Fibroblast of skin of left biceps (primary cell): Measurements from ENCODE around the gene KRT80.
"Not testable (repeated sequence)": the region's sequence is repeated elsewhere in the genome, so short reads cannot be mapped to it uniquely, and the experiment has no call there.

Source experiments
- DNase-seq, 2 experiments: peaks; one replicate each; pipeline ENCODE4 v3.0.0-alpha.2; 2013; ENCODE audit warnings: low read depth in 2 of 2

Gene KRT80

GRCh38 chr12:52191841-52192791 is at the start of gene KRT80:
TSS of gene KRT80 (minus strand) at chr12:52192014. CDS start at chr12:52191902, 112 bp downstream.
- DNase-seq = peak; percentile 95 to 96

GRCh38 chr12:52241205-52241842 is 49.5 kb upstream of the KRT80 start:
- DNase-seq = no peak

- not testable (repeated sequence) for DNase-seq
Measured at GRCh38 chr12:52240247-52240646, 48.4 kb upstream of the KRT80 start.

- no peak for DNase-seq
Measured at GRCh38 chr12:52239767-52240166, 48.0 kb upstream of the KRT80 start.

GRCh38 chr12:52238916-52239646 is 47.3 kb upstream of the KRT80 start:
- DNase-seq = no peak

GRCh38 chr12:52238207-52238840 is 46.5 kb upstream of the KRT80 start:
- DNase-seq = no peak

GRCh38 chr12:52236386-52237050 is 44.7 kb upstream of the KRT80 start:
- DNase-seq = no peak

- DNase-seq = no peak
Measured at GRCh38 chr12:52235822-52236361, 44.1 kb upstream of the KRT80 start.

- DNase-seq = no peak
Measured at GRCh38 chr12:52235001-52235764, 43.4 kb upstream of the KRT80 start.

GRCh38 chr12:52234223-52234810 is 42.5 kb upstream of the KRT80 start:
- DNase-seq = no peak

GRCh38 chr12:52233462-52234207 is 41.8 kb upstream of the KRT80 start:
- DNase-seq = no peak

- no peak for DNase-seq
Measured at GRCh38 chr12:52232674-52233461, 41.1 kb upstream of the KRT80 start, which contains the start of gene KRT7. TSS of gene KRT7 (plus strand) at chr12:52233243. CDS start at chr12:52233297, 54 bp downstream.

- DNase-seq = no peak
Measured at GRCh38 chr12:52232203-52232673, 40.4 kb upstream of the KRT80 start.

- DNase-seq = no peak
Measured at GRCh38 chr12:52231305-52232202, 39.7 kb upstream of the KRT80 start.

GRCh38 chr12:52230364-52231281 is 38.8 kb upstream of the KRT80 start:
- DNase-seq = peak; percentile 52 to 57

GRCh38 chr12:52229836-52230343 is 38.1 kb upstream of the KRT80 start:
- no peak for DNase-seq
